Suppressor macrophage treated with lipopolysaccharide for 1 hour (primary cell): ENCODE results near the gene MRPS30.
"Not testable (repeated sequence)": the region's sequence is repeated elsewhere in the genome, so short reads cannot be mapped to it uniquely, and the experiment has no call there.

Experiments
- DNase-seq, 3 donors: peaks; one replicate each; pipeline ENCODE4 v3.0.0-alpha.2; 2020 to 2022

Gene MRPS30

DNA sequence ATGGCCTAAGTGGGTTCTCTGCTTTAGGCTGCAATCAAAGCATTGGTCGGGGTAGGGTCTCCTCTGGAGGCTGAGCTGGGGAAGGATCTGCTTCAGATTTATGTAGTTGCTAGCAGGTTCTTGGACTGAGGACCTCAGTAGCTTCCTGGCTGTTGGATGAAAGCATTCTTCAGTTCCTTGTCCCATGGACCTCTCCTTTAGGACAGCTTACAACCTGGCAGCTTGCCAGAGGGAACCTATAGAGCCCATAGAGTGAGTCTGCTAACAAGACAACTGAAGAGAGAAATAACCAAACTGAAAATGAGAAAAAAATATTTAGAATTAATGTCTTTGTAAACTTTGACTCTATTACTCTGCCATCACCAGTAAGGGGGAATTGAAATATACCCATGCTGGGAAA lies 12.4 kb downstream of the MRPS30 start:
- no peak for DNase-seq

DNA sequence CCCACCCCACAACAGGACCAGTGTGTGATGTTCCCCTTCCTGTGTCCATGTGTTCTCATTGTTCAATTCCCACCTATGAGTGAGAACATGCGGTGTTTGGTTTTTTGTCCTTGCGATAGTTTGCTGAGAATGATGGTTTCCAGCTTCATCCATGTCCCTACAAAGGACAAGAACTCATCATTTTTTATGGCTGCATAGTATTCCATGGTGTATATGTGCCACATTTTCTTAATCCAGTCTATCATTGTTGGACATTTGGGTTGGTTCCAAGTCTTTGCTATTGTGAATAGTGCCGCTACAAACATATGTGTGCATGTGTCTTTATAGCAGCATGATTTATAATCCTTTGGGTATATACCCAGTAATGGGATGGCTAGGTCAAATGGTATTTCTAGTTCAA lies 15.9 kb downstream of the MRPS30 start:
- DNase-seq: not testable (repeated sequence)

DNA sequence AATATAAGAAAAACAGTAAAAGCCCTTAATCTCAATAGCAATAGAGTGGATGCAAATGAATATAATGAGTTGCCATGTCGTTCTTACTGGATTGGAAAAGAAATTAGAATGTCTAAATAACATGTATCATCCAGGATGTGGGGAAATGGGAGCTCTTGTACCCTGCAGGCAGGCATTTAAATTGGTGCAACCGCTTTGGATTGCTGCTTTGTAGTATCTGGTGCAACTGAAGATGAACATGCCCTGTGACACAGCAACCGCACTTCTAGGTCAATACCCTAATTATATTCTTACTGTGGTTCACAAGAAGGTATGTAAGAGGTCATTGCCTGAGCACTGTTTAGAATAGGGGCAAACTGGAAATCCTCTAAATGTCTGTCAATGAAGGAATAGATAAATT lies 18.9 kb downstream of the MRPS30 start:
- DNase-seq: no peak

DNA sequence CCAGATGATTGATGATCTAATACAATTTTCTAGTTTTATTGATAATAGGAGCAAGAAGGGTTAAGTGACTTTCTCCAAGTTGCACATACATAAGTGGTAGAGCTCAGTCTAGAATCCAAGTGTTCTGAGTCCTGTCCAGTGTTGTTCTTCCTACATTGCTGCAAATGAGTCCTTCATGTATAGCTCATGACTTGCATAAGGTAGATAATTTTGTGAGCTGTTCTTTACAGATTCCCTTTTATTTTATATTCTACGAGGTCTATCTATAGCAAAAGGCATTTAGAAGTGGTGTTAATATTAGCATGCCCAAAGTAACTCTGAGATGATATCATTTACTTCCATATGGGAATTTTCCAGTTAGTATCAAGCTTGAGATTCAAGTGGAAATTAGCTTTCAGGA lies 20.0 kb downstream of the MRPS30 start:
- DNase-seq: no peak

DNA sequence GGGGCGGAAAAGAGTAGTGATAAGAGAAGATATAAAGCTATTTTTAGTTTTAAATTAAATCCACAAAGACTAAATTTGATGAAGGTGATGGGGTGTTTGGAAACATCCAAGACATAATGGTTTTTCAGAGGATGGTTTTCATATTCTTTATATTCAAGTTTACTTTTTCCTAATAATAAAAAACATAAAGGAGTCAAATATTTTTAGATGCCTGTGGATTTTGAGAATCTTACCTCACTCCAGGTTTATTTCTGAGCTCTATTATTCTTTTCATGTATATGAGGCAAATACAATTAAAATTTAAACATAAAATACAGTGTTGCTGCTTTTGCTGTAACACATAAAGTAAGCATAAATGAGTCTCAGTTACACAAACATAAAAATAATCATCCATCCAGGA lies 22.2 kb downstream of the MRPS30 start:
- no peak for DNase-seq

DNA sequence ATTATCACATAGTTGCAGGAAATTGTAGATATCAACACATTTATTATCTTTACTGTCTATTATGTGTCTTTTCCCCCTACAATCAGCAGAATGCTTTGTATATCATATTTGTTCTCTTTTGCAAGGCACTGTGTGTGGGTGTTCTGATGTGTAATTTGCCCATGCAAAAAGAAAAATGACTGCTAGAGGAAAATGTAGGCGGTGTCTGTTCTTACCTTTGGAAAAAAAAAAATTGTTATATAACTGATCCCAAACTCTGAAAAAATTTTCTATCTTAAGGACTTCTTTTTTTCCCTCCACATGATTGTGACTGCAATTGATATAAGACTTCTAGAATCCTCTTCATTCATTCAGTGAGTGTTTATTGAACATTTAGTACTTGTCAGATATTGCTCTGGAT lies 24.5 kb downstream of the MRPS30 start:
- DNase-seq: peak; percentile 6 to 20 (median 10)

DNA sequence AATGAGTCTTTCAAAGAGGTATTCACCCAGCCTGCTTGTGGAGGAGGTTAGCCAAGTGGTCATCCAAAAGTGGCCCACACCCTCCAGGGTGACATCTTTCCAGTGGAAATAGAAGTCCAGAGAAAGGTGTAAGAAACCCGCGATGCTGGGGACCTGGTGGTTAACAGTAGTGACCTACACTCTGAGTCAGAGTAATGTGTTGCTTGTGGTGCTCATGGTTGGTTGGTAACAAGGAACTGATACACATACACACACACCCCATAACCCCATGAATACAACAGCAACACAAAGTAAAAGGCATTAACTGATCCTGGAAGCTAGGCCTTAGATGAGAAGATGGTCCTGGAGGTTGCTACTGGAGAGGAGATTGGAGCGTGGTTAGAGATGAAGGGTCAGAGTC lies 26.9 kb downstream of the MRPS30 start:
- DNase-seq: no peak

DNA sequence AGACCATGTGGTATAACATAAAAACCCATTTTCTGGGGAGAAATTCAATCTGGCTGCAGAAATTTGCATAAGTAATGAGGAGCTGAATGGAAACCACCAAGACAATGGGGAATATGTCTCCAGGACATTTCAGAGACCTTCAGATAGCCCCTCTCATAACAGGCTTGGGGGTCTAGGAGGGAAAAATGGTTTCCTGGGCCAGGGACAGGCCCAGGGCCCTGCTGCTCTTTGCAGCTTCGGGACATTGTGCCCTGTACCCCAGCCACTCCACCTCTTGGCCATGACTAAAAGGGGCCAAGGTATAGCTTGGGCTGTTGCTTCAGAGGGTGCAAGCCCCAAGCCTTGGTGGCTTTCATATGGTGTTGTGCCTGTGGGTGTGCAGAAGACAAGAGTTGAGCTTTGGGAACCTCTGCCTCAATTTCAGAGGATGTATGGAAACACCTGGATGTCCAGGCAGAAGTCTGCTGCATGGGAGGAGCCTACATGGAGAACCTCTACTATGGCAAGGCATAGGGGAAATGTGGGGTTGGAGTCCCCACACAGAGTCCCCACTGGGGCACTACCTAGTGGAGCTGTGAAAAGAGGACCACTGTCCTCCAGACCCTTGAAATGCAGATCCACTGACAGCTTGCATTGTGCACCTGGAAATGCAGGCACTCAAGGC lies 30.4 kb downstream of the MRPS30 start:
- no peak for DNase-seq

DNA sequence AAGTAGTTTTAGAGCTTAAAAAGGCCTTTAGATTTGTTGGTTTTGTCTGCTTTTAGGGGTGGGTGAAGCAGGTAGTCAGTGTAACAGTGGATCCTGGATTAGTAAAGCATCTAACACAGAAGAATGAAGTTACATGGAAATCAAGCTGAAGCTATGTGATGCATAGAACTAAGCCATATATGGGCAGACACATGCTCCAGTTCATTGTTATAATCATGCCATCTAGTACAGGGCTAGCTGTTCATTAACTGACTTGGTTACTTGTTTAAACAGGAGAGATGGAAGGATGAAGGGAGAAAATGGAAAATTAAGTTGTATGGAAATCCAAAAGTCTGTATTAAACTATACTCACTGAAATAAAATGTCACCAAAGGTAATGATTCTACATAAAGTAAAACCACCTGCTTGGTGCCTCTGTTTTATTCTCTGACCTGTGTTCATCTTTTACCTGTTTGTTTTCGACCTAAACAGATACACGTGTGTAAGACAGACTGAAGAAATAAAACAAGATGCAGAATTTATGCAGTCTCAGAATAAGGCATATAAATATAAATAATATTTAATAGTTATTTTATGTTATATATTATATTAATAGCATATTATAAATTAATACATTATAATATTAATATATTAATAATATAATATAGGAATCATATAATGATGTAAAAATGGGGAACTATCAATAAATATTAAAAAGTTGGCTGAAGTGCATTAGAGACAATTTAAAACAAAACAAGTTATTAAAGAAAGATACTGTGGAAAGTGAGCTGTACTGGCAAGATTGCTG lies 33.9 kb downstream of the MRPS30 start:
- no peak for DNase-seq

DNA sequence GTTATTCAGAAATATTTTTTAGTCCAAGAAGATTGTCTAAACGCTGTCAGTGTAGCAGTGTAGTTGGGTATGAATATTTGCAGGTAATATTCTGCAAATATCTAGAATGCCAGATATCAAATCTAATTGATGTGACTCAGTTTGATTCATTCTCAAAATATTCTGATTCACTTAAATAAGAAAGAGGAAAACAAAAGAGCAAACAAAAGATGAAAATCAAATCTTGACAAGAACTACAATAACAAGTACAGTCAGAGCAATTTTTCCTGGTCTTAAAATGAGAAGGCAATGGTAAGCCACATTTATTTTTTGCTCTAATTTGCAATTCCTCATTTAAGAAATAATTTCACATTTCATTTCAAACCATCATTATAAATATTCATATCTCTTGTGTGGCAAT lies 36.0 kb downstream of the MRPS30 start:
- DNase-seq: no peak

DNA sequence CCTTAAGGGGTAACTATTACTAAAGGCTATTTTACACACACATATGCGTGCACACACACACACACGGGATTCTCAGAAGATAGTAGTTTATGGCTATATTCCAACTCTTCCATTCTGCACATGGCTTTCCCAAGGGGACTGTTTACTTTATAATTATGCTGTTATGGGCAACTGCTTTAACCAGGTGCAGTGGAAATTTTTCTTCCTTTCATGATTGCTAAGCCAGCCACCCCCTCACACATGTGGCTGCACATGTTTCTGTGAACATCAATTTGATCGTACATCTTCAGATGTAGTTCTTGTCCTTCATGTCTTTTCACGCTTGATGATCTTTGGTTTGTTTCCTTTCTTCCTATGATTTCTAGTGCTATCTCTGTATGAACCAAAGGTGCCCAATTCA lies 37.0 kb downstream of the MRPS30 start:
- DNase-seq: no peak

DNA sequence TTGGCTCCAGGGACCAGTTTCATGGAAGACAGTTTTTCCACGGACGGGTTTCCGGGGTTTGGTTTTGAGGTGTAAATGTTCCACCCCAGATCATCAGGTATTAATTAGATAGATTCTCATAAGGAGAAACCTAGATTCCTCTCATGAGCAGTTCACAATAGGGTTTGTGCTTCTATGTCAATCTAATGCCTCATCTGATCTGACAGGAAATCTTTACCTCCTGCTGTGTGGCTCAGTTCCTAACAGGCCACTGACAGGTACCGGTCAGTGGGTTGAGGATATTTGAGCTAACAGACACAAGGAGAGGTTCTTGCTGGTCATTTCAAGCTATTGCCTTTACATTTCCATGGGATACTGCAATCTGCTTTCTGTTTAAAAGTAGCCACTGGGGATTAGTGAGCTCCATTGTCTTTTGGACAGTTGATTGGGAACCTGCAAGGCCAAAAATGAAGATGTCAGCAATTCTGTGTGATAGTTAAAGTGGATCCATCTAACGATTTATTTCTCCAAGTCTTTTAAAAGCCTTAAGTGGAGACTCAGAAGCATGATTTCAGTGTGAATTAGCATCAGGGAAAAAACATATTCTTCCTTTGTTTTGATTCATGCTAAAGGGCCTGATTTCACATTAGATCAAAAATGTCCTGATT lies 38.6 kb downstream of the MRPS30 start:
- no peak for DNase-seq

DNA sequence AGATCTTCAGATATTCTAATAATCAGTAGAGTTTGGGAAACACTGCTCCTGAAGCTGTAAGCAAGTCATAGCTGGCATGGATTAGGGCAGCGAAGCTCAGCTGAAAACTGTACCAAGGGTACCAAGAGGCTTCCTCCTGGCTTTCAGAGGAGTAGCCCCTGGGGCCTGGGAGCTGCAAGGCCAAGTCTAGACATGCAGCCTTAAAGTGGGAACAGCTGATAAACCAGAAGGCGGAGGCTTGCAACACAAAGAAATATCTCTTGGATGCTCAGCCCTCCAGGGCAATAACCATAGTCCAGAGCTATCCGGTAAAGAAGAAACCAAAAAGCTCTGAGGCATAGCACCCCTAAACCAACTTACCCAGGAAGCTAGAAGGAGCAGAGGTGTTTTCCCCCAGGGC lies 51.5 kb downstream of the MRPS30 start:
- DNase-seq: no peak

DNA sequence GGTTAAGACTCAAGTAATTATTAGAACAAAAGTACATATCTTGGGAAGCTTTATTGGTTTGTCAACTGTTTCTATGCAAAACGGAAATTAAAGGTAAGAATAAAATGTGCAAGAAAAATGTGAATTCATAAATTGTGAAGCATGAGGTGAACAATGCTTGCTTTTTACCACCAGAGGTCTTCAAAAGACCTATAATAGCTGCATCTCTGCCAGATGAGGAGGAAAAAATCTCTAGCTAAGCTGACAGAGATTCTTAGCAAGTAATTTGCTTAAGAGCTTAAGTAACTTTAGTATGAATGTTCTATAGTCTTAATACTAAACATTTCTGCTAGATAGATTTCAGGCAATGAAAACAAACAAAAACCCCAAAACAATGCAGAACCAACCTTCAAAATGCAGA lies 54.1 kb downstream of the MRPS30 start:
- DNase-seq: no peak
